CD4-positive, CD25-positive, alpha-beta regulatory T cell (primary cell): ENCODE data around the gene FUBP3. TPM values are rescaled to one million over a fixed set of nuclear protein-coding genes. Genes with fewer than 3 reads are reported as not detected.

Experiments
- polyA plus RNA-seq, 4 donors: library from polyadenylated mRNA; unstranded; fragments of 300-500 nt; fragmentation: Illumina TruSeq; gene quantifications; one replicate each; pipeline ENCODE4 v1.2.3, GENCODE V29; 2021
- total RNA-seq: library from RNA; stranded (reverse); gene quantifications from one replicate; pipeline ENCODE4 v1.2.3, GENCODE V29; 2022

FUBP3 gene
- total and polyA plus RNA-seq, 5 donors from 2014 or later: 20.0 to 34.2 (median 24.6) TPM

Other genes with a start within 250 kb of the FUBP3 start
- not detected for gene ASS1, start 134.6 kb upstream of the FUBP3 start, total RNA-seq
- not detected for gene ASS1, start 134.6 kb upstream of the FUBP3 start, polyA plus RNA-seq
- gene PRDM12, start 85.0 kb downstream of the FUBP3 start, total RNA-seq: not detected
- under 1 TPM in 1 of 4 donors, not detected in 3; 0.10 TPM for gene PRDM12, start 85.0 kb downstream of the FUBP3 start, polyA plus RNA-seq
- gene EXOSC2, start 114.2 kb downstream of the FUBP3 start, total RNA-seq: 47.1 TPM
- 10 to 100 TPM; 24.1 to 30.0 (median 28.5) TPM for gene EXOSC2, start 114.2 kb downstream of the FUBP3 start, polyA plus RNA-seq